Osteoblast (primary cell): ENCODE measurements around the gene PDCL3. TPM values are rescaled to one million over a fixed set of nuclear protein-coding genes. Genes with fewer than 3 reads are reported as not detected.

Source experiments
- DNase-seq: peaks from one replicate; pipeline ENCODE4 v3.0.0; 2011; ENCODE audit warnings: low spot score, mixed read lengths; ENCODE audit not compliant: insufficient read length; ENCODE audit errors: missing footprints
- H2AFZ ChIP-seq: 2 replicates; pipeline ENCODE4 v1.6.0; 2011; ENCODE audit warnings: mild to moderate bottlenecking, low read length
- H3K27ac ChIP-seq: 2 replicates; pipeline ENCODE4 v1.5.1; 2011; ENCODE audit warnings: mild to moderate bottlenecking, low read depth, low read length, moderate library complexity
- H3K27me3 ChIP-seq: 2 replicates; pipeline ENCODE4 v1.6.0; 2012; ENCODE audit warnings: mild to moderate bottlenecking, control low read depth, inconsistent platforms, low read length, moderate library complexity; ENCODE audit not compliant: insufficient read depth
- H3K36me3 ChIP-seq: 2 replicates; pipeline ENCODE4 v1.5.1; 2011; ENCODE audit warnings: mild to moderate bottlenecking, low read length, control low read depth, moderate library complexity; ENCODE audit not compliant: insufficient read depth
- H3K4me1 ChIP-seq: 2 replicates; pipeline ENCODE4 v1.5.1; 2011; ENCODE audit warnings: mild to moderate bottlenecking, low read length, control low read depth, moderate library complexity; ENCODE audit not compliant: insufficient read depth
- H3K4me2 ChIP-seq: 2 replicates; pipeline ENCODE4 v1.6.0; 2011; ENCODE audit warnings: mild to moderate bottlenecking, low read length; ENCODE audit not compliant: insufficient read depth
- H3K4me3 ChIP-seq: fragments of 200-600 bp; sonication (generic); 3 replicates; pipeline ENCODE4 v1.5.1; 2012; ENCODE audit warnings: mild to moderate bottlenecking, low read length, inconsistent platforms; ENCODE audit not compliant: insufficient read depth
- H3K79me2 ChIP-seq: 2 replicates; pipeline ENCODE4 v1.6.0; 2012; ENCODE audit warnings: mild to moderate bottlenecking, low read length, control low read depth, inconsistent platforms; ENCODE audit not compliant: insufficient read depth
- H3K9me3 ChIP-seq: 2 replicates; pipeline ENCODE4 v1.5.1; 2011; ENCODE audit warnings: low read depth, low read length, control low read depth
- H4K20me1 ChIP-seq: 2 replicates; pipeline ENCODE4 v1.6.0; 2012; ENCODE audit warnings: mild to moderate bottlenecking, low read length, control low read depth; ENCODE audit not compliant: insufficient read depth
- CTCF ChIP-seq: IDR thresholded peaks from 2 replicates; pipeline ENCODE4 v1.5.1; 2011; ENCODE audit warnings: mild to moderate bottlenecking, low read depth, low read length, moderate library complexity; ENCODE audit errors: extremely low read depth
- total RNA-seq: library from RNA; depleted of rRNA; stranded (reverse); fragments of >200 nt; gene quantifications from 2 replicates; pipeline ENCODE4 v1.2.3, GENCODE V29; 2012

PDCL3 gene
- total RNA-seq, 1 donor: 12.3 TPM

GRCh38 chr2:100599566-100599965, 36.8 kb downstream of the PDCL3 start:
- Histone ChIP-seq H3K9me3 (no peaks in the 10 kb centered on the region), H3K27me3 (peaks cover 4% of the 10 kb centered on the region), H4K20me1 (no peaks in the 10 kb centered on the region), H3K36me3 (no peaks in the 10 kb centered on the region), H3K79me2 (no peaks in the 10 kb centered on the region), H2AFZ (no peak overlapping the region), H3K27ac (no peak overlapping the region), H3K4me2 (no peak overlapping the region), H3K4me3 (no peak overlapping the region), H3K4me1 (no peaks in the 10 kb centered on the region)
- no peak for DNase-seq
- no peak for TF ChIP-seq CTCF

- Histone ChIP-seq H3K79me2 (no peaks in the 10 kb centered on the region), H3K4me3 (no peak overlapping the region), H4K20me1 (no peaks in the 10 kb centered on the region), H3K36me3 (no peaks in the 10 kb centered on the region), H2AFZ (no peak overlapping the region), H3K27me3 (peaks cover 1% of the 10 kb centered on the region), H3K9me3 (no peaks in the 10 kb centered on the region), H3K4me1 (no peaks in the 10 kb centered on the region), H3K4me2 (no peak overlapping the region), H3K27ac (no peak overlapping the region)
- no peak for TF ChIP-seq CTCF
- DNase-seq: peak; percentile 32
These were observed 38.9 kb downstream of the PDCL3 start for GRCh38 chr2:100601661-100602060.

GRCh38 chr2:100603414-100603813, 40.6 kb downstream of the PDCL3 start:
- Histone ChIP-seq H2AFZ (no peak overlapping the region), H3K4me3 (no peak overlapping the region), H3K4me1 (no peaks in the 10 kb centered on the region), H3K27ac (no peak overlapping the region), H3K9me3 (no peaks in the 10 kb centered on the region), H3K4me2 (no peak overlapping the region), H3K27me3 (no peaks in the 10 kb centered on the region), H3K79me2 (no peaks in the 10 kb centered on the region), H4K20me1 (no peaks in the 10 kb centered on the region), H3K36me3 (no peaks in the 10 kb centered on the region)
- no peak for DNase-seq
- TF ChIP-seq CTCF: no peak

- TF ChIP-seq CTCF: no peak
- no peak overlapping the region for H3K27ac ChIP-seq
- no peaks in the 10 kb centered on the region for H3K27me3 ChIP-seq
- no peaks in the 10 kb centered on the region for H3K36me3 ChIP-seq
- H3K4me1 ChIP-seq: no peaks in the 10 kb centered on the region
- no peak overlapping the region for H3K4me3 ChIP-seq
- DNase-seq: no peak
- H3K9me3 ChIP-seq: no peaks in the 10 kb centered on the region
- no peaks in the 10 kb centered on the region for H4K20me1 ChIP-seq
- no peaks in the 10 kb centered on the region for H3K79me2 ChIP-seq
- H2AFZ ChIP-seq: peak overlapping the region; percentile 38
- no peak overlapping the region for H3K4me2 ChIP-seq
These were observed 41.3 kb downstream of the PDCL3 start for GRCh38 chr2:100603948-100604633.
